Left hindlimb (tissue), 1 donor: Measurements from ENCODE around the gene CCDC71.
A peak's percentile ranks its signal among the peaks of the same experiment; 100 is the strongest.

ENCODE experiments used
- DNase-seq: peaks from one replicate; pipeline ENCODE4 v3.0.0-alpha.2; 2018

CCDC71 gene

GRCh38 chr3:49166752-49167556 lies 823 bp upstream of the CCDC71 start:
- DNase-seq = no peak

GRCh38 chr3:49164983-49165720 lies 979 bp downstream of the CCDC71 start:
- no peak for DNase-seq

- DNase-seq = no peak
Measured at GRCh38 chr3:49163609-49164008, 2.5 kb downstream of the CCDC71 start.

GRCh38 chr3:49162751-49163419 lies 3.2 kb downstream of the CCDC71 start:
- DNase-seq = no peak

- no peak for DNase-seq
Measured at GRCh38 chr3:49161808-49162530, 4.2 kb downstream of the CCDC71 start.

- no peak for DNase-seq
Measured at GRCh38 chr3:49161197-49161596, 4.9 kb downstream of the CCDC71 start.

- no peak for DNase-seq
Measured at GRCh38 chr3:49158792-49159191, 7.3 kb downstream of the CCDC71 start.

GRCh38 chr3:49158103-49158709 lies 7.9 kb downstream of the CCDC71 start:
- DNase-seq = no peak

GRCh38 chr3:49157289-49157688 lies 8.8 kb downstream of the CCDC71 start:
- DNase-seq = no peak

- DNase-seq = no peak
Measured at GRCh38 chr3:49153349-49153912, 12.7 kb downstream of the CCDC71 start.

- no peak for DNase-seq
Measured at GRCh38 chr3:49151610-49152009, 14.5 kb downstream of the CCDC71 start.

GRCh38 chr3:49148159-49148558 lies 18.0 kb downstream of the CCDC71 start:
- DNase-seq = no peak

GRCh38 chr3:49140080-49140479 lies 26.1 kb downstream of the CCDC71 start:
- no peak for DNase-seq

GRCh38 chr3:49135499-49135898 lies 30.6 kb downstream of the CCDC71 start:
- DNase-seq = no peak

GRCh38 chr3:49134471-49135265 lies 31.5 kb downstream of the CCDC71 start:
- DNase-seq = no peak

GRCh38 chr3:49133226-49133951 lies 32.7 kb downstream of the CCDC71 start:
- peak; percentile 92 for DNase-seq

GRCh38 chr3:49132437-49133225 lies 33.5 kb downstream of the CCDC71 start, which contains the start of gene LAMB2:
LAMB2 (minus strand) TSS chr3:49133050; CDS start chr3:49132867, 183 bp downstream.
- DNase-seq = peak; percentile 83

GRCh38 chr3:49132073-49132436 lies 34.1 kb downstream of the CCDC71 start:
- no peak for DNase-seq

GRCh38 chr3:49131576-49131975 lies 34.6 kb downstream of the CCDC71 start:
- DNase-seq = no peak

GRCh38 chr3:49131040-49131439 lies 35.1 kb downstream of the CCDC71 start:
- no peak for DNase-seq
